MM.1S (cell line): ENCODE data around the gene KCNC1.

ENCODE experiments used
- DNase-seq: peaks from one replicate; pipeline ENCODE4 v3.0.0-alpha.2; 2015
- H2AFZ ChIP-seq: fragments of 300-600 bp; sonication (generic); 2 replicates; pipeline ENCODE4 v1.6.0; 2016; ENCODE audit warnings: antibody characterized with exemption, low read length
- H3F3A ChIP-seq: fragments of 300-600 bp; sonication (generic); 2 replicates; pipeline ENCODE4 v1.6.1; 2016; ENCODE audit warnings: mild to moderate bottlenecking, antibody characterized with exemption, low read length, moderate library complexity, mixed read lengths; ENCODE audit not compliant: insufficient read depth
- H3K27ac ChIP-seq: fragments of 300-600 bp; sonication (generic); 2 replicates; pipeline ENCODE4 v1.5.1; 2016; ENCODE audit warnings: mild to moderate bottlenecking, low read length
- H3K27me3 ChIP-seq: fragments of 300-600 bp; sonication (generic); replicated peaks from 2 replicates; pipeline ENCODE4 v1.6.0; 2016; ENCODE audit warnings: low read length; ENCODE audit not compliant: insufficient read depth
- H3K36me3 ChIP-seq: fragments of 300-600 bp; sonication (generic); replicated peaks from 2 replicates; pipeline ENCODE4 v1.6.1; 2016; ENCODE audit warnings: mild to moderate bottlenecking, low read length, mixed read lengths; ENCODE audit not compliant: insufficient read depth
- H3K4me1 ChIP-seq: fragments of 300-600 bp; sonication (generic); 2 replicates; pipeline ENCODE4 v1.6.1; 2016; ENCODE audit warnings: low read length, mixed read lengths
- H3K4me2 ChIP-seq: fragments of 300-600 bp; sonication (generic); 2 replicates; pipeline ENCODE4 v1.6.0; 2016; ENCODE audit warnings: low read depth, low read length
- H3K4me3 ChIP-seq: fragments of 300-600 bp; sonication (generic); 2 replicates; pipeline ENCODE4 v1.5.1; 2016; ENCODE audit warnings: low read length, mixed read lengths
- H3K79me2 ChIP-seq: fragments of 300-600 bp; sonication (generic); 2 replicates; pipeline ENCODE4 v1.6.1; 2016; ENCODE audit warnings: mixed run types, low read length, mixed read lengths
- H3K9ac ChIP-seq: fragments of 300-600 bp; sonication (generic); 2 replicates; pipeline ENCODE4 v1.6.1; 2016; ENCODE audit warnings: low read length, mixed read lengths
- H3K9me2 ChIP-seq: fragments of 300-600 bp; sonication (generic); replicated peaks from 2 replicates; pipeline ENCODE4 v1.6.1; 2016; ENCODE audit warnings: mild to moderate bottlenecking, low read length, mixed read lengths; ENCODE audit not compliant: insufficient read depth
- H3K9me3 ChIP-seq: fragments of 300-600 bp; sonication (generic); replicated peaks from 2 replicates; pipeline ENCODE4 v1.6.1; 2016; ENCODE audit warnings: mild to moderate bottlenecking, low read length, mixed read lengths; ENCODE audit not compliant: insufficient read depth
- H4K20me1 ChIP-seq: fragments of 300-600 bp; sonication (generic); 2 replicates; pipeline ENCODE4 v1.6.1; 2016; ENCODE audit warnings: mild to moderate bottlenecking, low read length, moderate library complexity, mixed read lengths; ENCODE audit not compliant: insufficient read depth
- CTCF ChIP-seq: fragments of 300-600 bp; sonication (generic); IDR thresholded peaks from 2 replicates; pipeline ENCODE4 v1.5.1; 2016; ENCODE audit warnings: antibody characterized with exemption, low read length, mixed read lengths
- EZH2 ChIP-seq: fragments of 300-600 bp; sonication (generic); optimal IDR thresholded peaks from 2 replicates; pipeline ENCODE3; 2017; ENCODE audit warnings: low read depth, mild to moderate bottlenecking, antibody characterized with exemption, low read length, mixed read lengths
- EZH2phosphoT487 ChIP-seq: fragments of 300-600 bp; sonication (generic); IDR thresholded peaks from 2 replicates; pipeline ENCODE4 v1.6.1; 2018; ENCODE audit warnings: antibody characterized with exemption, low read length

The KCNC1 gene

GRCh38 chr11:17781221-17781620 is 46.6 kb downstream of the KCNC1 start:
- no peak overlapping the region for H2AFZ ChIP-seq
- H3K27ac ChIP-seq, result no peak overlapping the region
- H4K20me1 ChIP-seq, result no peaks in the 10 kb centered on the region
- no peaks in the 10 kb centered on the region for H3K36me3 ChIP-seq
- H3K9ac ChIP-seq, result no peak overlapping the region
- DNase-seq, result no peak
- no peak overlapping the region for H3K4me3 ChIP-seq
- H3K4me2 ChIP-seq, result no peak overlapping the region
- no peaks in the 10 kb centered on the region for H3K4me1 ChIP-seq
- no peaks in the 10 kb centered on the region for H3K79me2 ChIP-seq
- no peaks in the 10 kb centered on the region for H3K9me3 ChIP-seq
- H3K27me3 ChIP-seq, result peaks cover 8% of the 10 kb centered on the region; the same call in 1 of the 2 replicates
- TF ChIP-seq EZH2phosphoT487, result no peak
- TF ChIP-seq EZH2, result no peak
- TF ChIP-seq CTCF, result no peak
- no peaks in the 10 kb centered on the region for H3F3A ChIP-seq
- H3K9me2 ChIP-seq, result no peaks in the 10 kb centered on the region

GRCh38 chr11:17781626-17782025 is 47.0 kb downstream of the KCNC1 start:
- TF ChIP-seq EZH2 (no peak), EZH2phosphoT487 (no peak), CTCF (no peak)
- peaks cover 6% of the 10 kb centered on the region; the same call in 1 of the 2 replicates for H3K27me3 ChIP-seq
- H3K9ac ChIP-seq, result no peak overlapping the region
- no peak overlapping the region for H3K4me2 ChIP-seq
- no peaks in the 10 kb centered on the region for H3K4me1 ChIP-seq
- no peaks in the 10 kb centered on the region for H3K9me2 ChIP-seq
- H3K36me3 ChIP-seq, result no peaks in the 10 kb centered on the region
- H3K79me2 ChIP-seq, result no peaks in the 10 kb centered on the region
- H3K4me3 ChIP-seq, result no peak overlapping the region
- H2AFZ ChIP-seq, result no peak overlapping the region
- no peaks in the 10 kb centered on the region for H3K9me3 ChIP-seq
- DNase-seq, result no peak
- no peak overlapping the region for H3K27ac ChIP-seq
- H4K20me1 ChIP-seq, result no peaks in the 10 kb centered on the region
- H3F3A ChIP-seq, result no peaks in the 10 kb centered on the region

DNA sequence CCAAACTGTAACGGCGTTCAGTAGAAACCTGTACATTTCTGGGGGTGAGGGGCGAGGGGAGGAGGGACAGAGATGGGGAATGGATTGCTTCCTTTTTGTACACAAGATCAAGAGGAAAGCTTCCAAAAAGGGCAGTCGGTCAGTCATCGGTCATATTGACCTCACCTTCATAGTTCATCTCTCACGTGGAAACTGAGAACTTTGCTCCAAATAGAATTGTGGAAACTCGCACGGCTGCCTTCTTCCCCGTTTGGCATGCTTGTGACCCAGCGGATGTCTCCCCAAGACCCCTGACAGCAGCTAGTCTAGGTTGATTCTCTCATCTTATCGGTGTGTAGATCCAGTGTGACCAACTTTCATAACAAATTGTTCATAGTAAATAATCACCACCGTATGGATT is 47.6 kb downstream of the KCNC1 start:
- H3K4me2 ChIP-seq, result no peak overlapping the region
- no peak overlapping the region for H3K4me3 ChIP-seq
- peaks cover 3% of the 10 kb centered on the region; the same call in 1 of the 2 replicates for H3K27me3 ChIP-seq

More for the DNA sequence above, 47.6 kb downstream of the KCNC1 start:
- no peaks in the 10 kb centered on the region for H3K4me1 ChIP-seq
- no peaks in the 10 kb centered on the region for H3F3A ChIP-seq
- H3K27ac ChIP-seq, result no peak overlapping the region
- no peaks in the 10 kb centered on the region for H3K9me2 ChIP-seq
- H4K20me1 ChIP-seq, result no peaks in the 10 kb centered on the region
- TF ChIP-seq EZH2phosphoT487 (no peak), CTCF (no peak), EZH2 (no peak)
- no peaks in the 10 kb centered on the region for H3K9me3 ChIP-seq
- H3K9ac ChIP-seq, result no peak overlapping the region
- DNase-seq, result no peak
- no peaks in the 10 kb centered on the region for H3K79me2 ChIP-seq
- H2AFZ ChIP-seq, result no peak overlapping the region
- no peaks in the 10 kb centered on the region for H3K36me3 ChIP-seq
